Measurements from ENCODE around the gene CAST.
"Not testable (repeated sequence)": the region's sequence is repeated elsewhere in the genome, so short reads cannot be mapped to it uniquely, and the experiment has no call there.

Gene CAST

GRCh38 chr5:96661855-96662724, at the start of gene CAST:
Gene CAST (plus strand): TSS chr5:96662376. CDS start chr5:96662423, 47 bp downstream.
- no peak for DNase-seq

- peak; percentile 57 for DNase-seq
These were observed 48.0 kb upstream of the CAST start for GRCh38 chr5:96614110-96614691.

GRCh38 chr5:96615223-96615622, 47.0 kb upstream of the CAST start:
- DNase-seq: no peak

- DNase-seq: no peak
These were observed 45.4 kb upstream of the CAST start for GRCh38 chr5:96616801-96617200.

- not testable (repeated sequence) for DNase-seq
These were observed 43.7 kb upstream of the CAST start for GRCh38 chr5:96618311-96619016.

- no peak for DNase-seq
These were observed 42.2 kb upstream of the CAST start for GRCh38 chr5:96619946-96620345.

- DNase-seq: no peak
These were observed 37.6 kb upstream of the CAST start for GRCh38 chr5:96624596-96624995.

- DNase-seq: no peak
These were observed 36.8 kb upstream of the CAST start for GRCh38 chr5:96625365-96625764.

- DNase-seq: no peak
These were observed 35.2 kb upstream of the CAST start for GRCh38 chr5:96626956-96627355.

- DNase-seq: no peak
These were observed 34.3 kb upstream of the CAST start for GRCh38 chr5:96627792-96628398.

- DNase-seq: no peak
These were observed 33.8 kb upstream of the CAST start for GRCh38 chr5:96628406-96628805.

- peak; percentile 53 for DNase-seq
These were observed 32.4 kb upstream of the CAST start for GRCh38 chr5:96629774-96630173.

- no peak for DNase-seq
These were observed 28.4 kb upstream of the CAST start for GRCh38 chr5:96633820-96634219.

GRCh38 chr5:96634881-96635280, 27.3 kb upstream of the CAST start:
- DNase-seq: no peak

GRCh38 chr5:96636046-96636445, 26.1 kb upstream of the CAST start:
- no peak for DNase-seq

- no peak for DNase-seq
These were observed 25.6 kb upstream of the CAST start for GRCh38 chr5:96636594-96636993.

- DNase-seq: no peak
These were observed 25.0 kb upstream of the CAST start for GRCh38 chr5:96637196-96637595.

GRCh38 chr5:96638561-96638960, 23.6 kb upstream of the CAST start:
- no peak for DNase-seq

GRCh38 chr5:96640696-96641095, 21.5 kb upstream of the CAST start:
- peak; percentile 31 for DNase-seq

- DNase-seq: no peak
These were observed 20.6 kb upstream of the CAST start for GRCh38 chr5:96641368-96642280.

GRCh38 chr5:96642281-96642640, 19.9 kb upstream of the CAST start:
- no peak for DNase-seq

GRCh38 chr5:96645091-96645490, 17.1 kb upstream of the CAST start:
- no peak for DNase-seq

Measured in NCI-H2171 treated with DMSO at 0.1 percent for 48 hours (cell line).